Keratinocyte (primary cell): ENCODE results near the gene MAD2L2.

Source experiments
- CTCF ChIP-seq, 3 experiments: IDR thresholded peaks in 1 of 3; conservative IDR thresholded peaks in 1 of 3; optimal IDR thresholded peaks in 1 of 3; 2 replicates in 2 of 3; 3 replicates in 1 of 3; pipeline versions ENCODE3 to v1.5.1; 2011; ENCODE audit warnings: low read length in 3 of 3, mild to moderate bottlenecking in 3 of 3, moderate library complexity in 2 of 3, control low read depth in 1 of 3, inconsistent platforms in 1 of 3; ENCODE audit not compliant: insufficient read depth in 2 of 3; ENCODE audit errors: extremely low read depth in 1 of 3
- EZH2 ChIP-seq: IDR thresholded peaks from one replicate; pipeline ENCODE4 v1.6.1; 2012; ENCODE audit warnings: inconsistent platforms, mild to moderate bottlenecking, low read length, moderate library complexity

GRCh38 chr1:11706292-11706691 lies 25.3 kb upstream of the MAD2L2 start:
- no peak for TF ChIP-seq CTCF (optimal IDR thresholded peaks at IDR 0.05 in 1 of 3, IDR thresholded peaks at IDR 0.05 in 1 of 3, conservative IDR thresholded peaks at IDR 0.05 in 1 of 3; ENCODE audit: extremely low read depth in 1 of 3, insufficient read depth in 2 of 3, low read length in 3 of 3)
- TF ChIP-seq EZH2 = no peak
